Effector CD8-positive, alpha-beta T cell (primary cell): ENCODE data around the gene RYK.
A peak's percentile ranks its signal among the peaks of the same experiment; 100 is the strongest.
"Not testable (repeated sequence)": the region's sequence is repeated elsewhere in the genome, so short reads cannot be mapped to it uniquely, and the experiment has no call there.

Experiments used
- DNase-seq: peaks from one replicate; lab custom pipeline; 2025; lab: John Stamatoyannopoulos, UW
- total RNA-seq, 4 experiments: gene quantifications; one replicate each; lab custom pipeline; 2026; lab: John Stamatoyannopoulos, UW

The RYK gene
- total RNA-seq = 48.2 to 55.8 (median 52.3) reads per million in 4 experiments

DNA sequence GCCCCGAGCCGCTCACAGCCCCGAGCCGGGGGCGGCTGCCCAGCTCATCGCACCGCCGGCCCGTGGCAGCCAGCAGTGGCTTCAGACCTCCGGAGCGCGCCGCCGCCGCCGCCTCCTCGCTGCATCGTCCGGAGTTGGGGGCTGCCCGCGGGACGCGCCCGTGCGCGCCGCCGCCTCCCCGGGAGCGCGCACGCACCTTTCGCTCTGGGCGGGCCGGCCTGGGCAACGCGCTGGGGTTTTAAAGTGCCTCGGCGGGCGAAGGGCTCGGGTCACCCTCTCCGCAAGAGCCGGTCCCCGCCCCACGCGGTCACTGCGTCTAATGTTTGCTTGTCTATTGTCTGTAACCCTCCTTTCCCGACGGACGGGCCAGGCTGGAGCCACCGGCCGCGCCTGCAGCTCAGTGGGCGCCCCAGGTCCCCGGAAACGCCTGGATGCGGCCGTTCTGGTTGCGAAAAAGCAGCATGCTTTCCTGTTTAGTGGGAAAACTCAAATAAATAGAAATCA lies at the start of gene RYK:
RYK (minus strand) TSS at position 143 of the 504 bp plus-strand sequence. CDS start 205 bp downstream, outside the sequence.
- DNase-seq = peak; percentile 49

GRCh38 chr3:134299888-134300206 lies 49.2 kb upstream of the RYK start:
- DNase-seq = no peak

GRCh38 chr3:134299185-134299887 lies 48.7 kb upstream of the RYK start:
- no peak for DNase-seq

GRCh38 chr3:134298249-134298648 lies 47.6 kb upstream of the RYK start:
- no peak for DNase-seq

- no peak for DNase-seq
Observed at GRCh38 chr3:134296616-134297015, 46.0 kb upstream of the RYK start.

- no peak for DNase-seq
Observed at GRCh38 chr3:134295930-134296329, 45.3 kb upstream of the RYK start.

DNA sequence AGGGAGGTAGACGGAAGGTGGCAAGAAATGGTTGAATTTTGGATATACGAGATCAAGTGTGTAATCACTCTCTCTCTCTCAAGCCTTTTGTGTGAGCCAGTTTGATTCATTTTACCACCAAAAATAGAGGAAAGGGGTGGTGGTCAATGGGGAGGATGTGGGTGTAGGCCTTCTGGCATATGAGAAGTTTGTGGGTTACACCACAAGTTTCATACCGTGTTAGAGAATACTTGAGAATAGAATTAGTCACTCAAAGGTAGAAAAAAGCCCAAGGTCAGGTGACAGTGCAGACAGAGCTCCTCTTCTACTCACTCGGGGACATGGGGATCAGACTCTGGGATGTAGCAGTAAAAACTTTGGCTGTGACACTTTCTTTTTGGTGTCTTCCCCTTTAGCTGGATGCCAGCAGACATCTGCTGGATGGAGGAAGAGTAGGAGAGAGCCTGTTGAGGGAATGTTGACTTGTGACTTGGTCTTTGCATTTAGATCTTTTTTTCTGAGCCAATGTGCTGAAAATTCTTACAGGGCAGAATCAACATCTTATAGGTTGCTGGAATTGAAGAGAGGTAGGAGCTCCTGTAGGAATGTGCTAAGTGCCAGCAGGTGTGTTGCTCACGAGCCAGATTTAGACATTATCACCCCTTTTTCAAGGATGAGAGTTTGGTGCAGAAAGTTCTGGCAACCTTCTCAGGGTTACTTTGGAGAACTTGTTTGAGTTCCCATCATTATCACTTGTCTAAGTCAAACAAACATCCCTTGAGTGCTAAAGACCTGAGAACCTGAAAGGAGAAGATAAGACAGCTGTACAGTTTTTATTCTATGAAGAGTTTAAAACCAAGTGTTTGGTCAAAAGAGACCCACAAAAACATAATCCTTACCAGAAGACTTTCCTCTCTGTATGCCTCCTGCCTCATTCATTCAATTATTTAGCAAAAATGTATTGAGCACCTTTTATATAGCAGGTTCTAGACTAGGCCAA lies 43.9 kb upstream of the RYK start:
- DNase-seq = no peak

DNA sequence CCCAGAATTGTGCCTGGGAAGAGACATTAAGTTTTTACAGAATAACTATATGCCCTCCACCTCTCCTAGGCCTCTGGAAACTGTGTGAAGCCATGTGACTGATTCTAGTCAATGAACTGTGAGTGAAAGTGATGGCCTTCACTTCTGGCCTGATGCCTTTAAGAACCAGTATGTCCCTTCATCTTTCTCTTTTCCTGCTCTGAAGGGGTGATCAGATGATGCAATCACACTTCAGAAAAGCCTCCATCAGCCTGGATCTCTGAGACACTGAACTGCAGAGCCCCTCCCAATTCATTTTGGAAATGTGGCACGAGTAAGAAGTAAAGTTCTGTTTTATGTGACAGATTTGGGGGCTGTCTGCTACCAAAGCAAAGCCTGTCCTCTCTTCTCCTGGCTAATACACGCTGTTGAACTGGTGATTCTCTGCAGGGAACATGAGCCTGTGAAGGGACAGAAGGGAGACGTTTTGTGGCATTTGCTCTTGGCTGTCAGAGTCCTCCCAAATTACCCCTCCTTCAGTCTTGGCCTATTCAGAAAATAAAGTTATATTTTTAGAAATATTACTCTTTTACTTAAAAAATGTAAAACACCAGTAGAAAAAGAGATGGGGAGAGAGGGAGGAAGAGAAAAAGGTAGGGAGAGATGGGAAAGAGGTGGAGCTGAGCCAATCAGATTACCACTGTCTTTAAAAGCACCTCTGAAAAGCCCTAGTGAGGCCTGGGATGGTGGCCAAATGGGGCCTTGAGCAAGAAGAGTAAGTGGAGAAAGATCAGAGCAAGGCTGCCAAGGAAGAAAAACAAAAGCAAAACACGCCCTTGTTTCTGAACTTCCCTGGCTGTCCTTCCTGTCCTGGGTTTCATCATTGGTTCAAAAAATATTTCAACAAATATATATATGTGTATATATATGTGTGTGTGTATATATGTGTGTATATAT lies 40.9 kb upstream of the RYK start:
- DNase-seq = no peak

GRCh38 chr3:134287512-134287911 lies 36.9 kb upstream of the RYK start:
- no peak for DNase-seq

GRCh38 chr3:134284438-134284837 lies 33.8 kb upstream of the RYK start:
- no peak for DNase-seq

DNA sequence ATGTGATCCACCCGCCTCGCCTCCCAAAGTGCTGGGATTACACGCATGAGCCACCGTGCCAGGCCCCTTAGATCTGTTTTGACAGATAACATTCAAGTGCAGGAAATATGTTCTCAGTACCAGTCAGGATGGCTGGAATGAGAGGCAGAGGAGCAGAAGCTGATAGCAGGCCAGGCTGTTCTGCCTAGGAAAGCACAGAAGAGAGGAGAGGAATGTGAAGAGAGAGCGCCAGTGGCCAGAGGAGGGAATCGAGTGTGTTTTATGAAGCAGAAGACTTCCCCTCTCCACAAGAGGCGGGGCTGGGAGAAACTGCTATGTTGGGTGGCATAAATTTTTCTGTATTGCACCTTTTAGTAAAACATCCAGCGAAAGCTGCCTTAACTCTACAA lies 32.0 kb upstream of the RYK start:
- no peak for DNase-seq

DNA sequence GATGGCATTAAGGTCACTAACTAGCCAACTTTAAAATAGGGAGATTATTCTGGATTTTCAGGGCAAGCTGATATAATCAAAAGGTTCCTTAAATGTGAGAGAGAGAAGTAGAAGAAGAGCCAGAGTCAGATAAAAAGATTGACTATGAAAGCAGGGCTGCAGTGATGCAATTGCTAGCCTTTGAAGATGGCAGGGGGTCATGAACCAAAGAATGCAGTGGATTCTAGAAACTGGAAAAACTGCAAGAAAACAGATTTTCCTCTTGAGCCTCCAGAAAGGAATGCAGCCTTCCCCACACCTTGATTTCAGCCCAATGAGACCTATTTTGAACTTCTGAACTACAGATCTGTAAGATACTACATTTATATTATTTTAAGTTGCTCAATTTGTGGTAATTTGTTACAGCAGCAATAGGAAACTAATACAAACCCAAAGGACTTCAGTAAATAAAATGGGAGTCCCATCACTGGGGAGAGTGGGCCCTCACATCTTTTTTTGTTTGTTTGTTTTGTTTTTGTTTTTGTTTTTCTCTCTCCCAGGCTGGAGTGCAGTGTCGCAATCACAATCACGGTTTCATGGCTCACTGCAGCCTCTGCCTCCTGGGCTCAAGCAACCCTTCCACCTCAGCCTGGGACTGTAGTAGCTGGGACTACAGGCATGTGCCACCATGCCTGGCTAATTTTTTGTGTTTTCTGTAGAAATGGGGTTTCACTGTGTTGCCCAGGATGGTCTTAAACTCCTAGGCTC lies 31.4 kb upstream of the RYK start:
- no peak for DNase-seq

DNA sequence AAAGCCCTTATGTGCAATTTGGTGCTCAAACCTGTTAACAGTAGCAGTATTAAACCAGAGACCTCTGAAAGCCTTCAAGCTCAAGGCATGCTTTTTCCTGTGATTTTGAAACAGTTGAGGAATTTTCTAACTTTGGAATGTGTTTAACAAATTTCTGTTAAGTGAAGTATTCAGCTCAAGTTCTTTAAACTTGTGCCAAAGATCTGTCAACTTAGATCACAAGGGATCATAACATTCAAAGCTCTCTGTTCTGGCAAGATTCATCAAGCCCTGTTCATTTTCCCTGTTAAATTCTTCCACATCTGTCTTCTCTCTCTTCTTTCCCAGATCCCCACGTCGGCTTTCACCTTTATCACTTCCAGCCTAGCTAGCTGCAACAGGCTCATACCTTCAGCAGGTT lies 28.8 kb upstream of the RYK start:
- no peak for DNase-seq

- no peak for DNase-seq
Observed at GRCh38 chr3:134277066-134277660, 26.5 kb upstream of the RYK start.

DNA sequence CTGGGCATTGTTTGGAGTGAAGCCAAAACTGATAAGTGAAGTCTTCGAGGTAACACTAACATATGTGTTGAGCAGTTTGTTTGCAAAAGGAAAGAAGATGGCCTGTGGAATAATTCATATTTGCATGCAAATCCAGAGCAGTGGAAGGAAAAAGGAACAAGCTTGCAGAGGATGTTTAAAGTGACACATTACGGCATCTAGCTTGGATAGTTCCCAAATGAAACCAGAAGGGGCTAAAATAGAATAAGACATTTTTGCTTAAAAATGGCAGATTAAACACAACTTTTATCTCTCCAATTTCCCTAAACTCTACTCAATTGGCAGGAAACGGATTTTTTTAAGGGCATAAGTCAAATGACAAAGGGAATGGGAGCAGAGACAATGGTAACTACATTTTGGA lies 25.4 kb upstream of the RYK start:
- no peak for DNase-seq

DNA sequence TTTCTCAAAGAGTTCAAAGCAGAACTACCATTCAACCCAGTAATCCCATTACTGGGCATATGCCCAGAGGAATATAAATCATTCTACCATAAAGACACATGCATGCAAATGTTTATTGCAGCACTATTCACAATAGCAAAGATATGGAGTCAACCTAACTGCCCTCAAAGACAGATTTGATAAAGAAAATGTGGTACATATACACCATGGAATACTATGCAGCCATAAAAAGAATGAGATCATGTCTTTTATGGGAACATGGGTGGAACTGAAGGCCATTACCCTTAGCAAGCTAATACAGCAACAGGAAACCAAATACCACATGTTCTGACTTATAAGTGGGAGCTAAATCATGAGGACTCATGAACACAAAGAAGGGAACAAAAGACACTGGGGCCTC lies 24.5 kb upstream of the RYK start:
- not testable (repeated sequence) for DNase-seq

- no peak for DNase-seq
Observed at GRCh38 chr3:134274571-134274970, 23.9 kb upstream of the RYK start.

GRCh38 chr3:134267996-134268395 lies 17.3 kb upstream of the RYK start:
- DNase-seq = no peak

- no peak for DNase-seq
Observed at GRCh38 chr3:134260987-134261386, 10.3 kb upstream of the RYK start.

DNA sequence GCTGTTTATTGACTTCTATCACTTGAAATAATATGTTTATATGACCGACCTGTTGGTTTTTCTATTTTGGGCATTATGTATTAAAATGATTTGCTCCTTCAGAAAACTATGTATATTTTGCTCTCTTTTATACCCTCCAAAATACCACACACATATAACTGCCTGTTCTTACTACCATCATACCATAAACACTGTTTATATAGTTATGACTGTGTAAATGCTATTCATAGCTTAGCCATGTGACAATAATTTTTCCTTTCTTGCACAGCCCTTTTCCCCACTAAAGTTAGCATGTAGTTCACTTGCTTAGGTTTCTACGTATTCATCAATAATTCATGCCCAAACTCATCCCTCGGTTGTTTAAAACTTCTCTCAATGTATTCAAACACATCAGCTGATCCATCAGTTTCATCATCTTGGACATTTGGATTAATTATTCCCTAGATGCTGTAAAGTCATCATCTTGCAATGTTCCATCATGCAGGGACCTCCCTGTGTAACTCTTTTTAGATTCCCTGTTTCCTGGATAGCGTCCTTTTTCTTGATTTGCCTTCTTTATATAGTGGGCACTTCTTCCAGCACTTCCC lies 8.2 kb upstream of the RYK start:
- DNase-seq = no peak
